HG03460 (cell line): ENCODE measurements around the gene GTF3C5.
"Not testable (repeated sequence)": the region's sequence is repeated elsewhere in the genome, so short reads cannot be mapped to it uniquely, and the experiment has no call there.

Experiments used
- ATAC-seq: cut with Tn5 transposase; IDR thresholded peaks from one replicate; pipeline ENCODE4 v1.9.1; 2021; ENCODE audit not compliant: unreplicated experiment

Gene GTF3C5

DNA sequence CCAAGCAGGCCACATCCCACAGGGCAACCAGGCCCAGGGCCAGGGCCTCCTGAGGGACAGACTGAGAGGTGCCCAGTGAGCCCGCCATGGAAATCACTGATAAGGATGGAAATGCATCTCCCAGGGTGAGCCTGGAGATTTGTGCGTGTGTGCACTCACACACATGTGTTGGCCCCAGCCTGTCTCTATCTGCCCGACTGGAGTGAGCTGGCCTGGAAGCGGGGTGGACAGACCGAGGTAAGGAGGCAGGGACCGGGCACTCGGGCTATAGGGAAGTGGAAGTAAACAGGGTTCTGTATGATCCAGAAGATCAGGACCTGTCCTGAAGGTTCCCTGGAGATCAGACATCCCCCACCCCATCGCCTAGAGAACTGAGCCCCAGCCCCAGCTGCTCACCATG lies 34.9 kb upstream of the GTF3C5 start:
- no peak for ATAC-seq

DNA sequence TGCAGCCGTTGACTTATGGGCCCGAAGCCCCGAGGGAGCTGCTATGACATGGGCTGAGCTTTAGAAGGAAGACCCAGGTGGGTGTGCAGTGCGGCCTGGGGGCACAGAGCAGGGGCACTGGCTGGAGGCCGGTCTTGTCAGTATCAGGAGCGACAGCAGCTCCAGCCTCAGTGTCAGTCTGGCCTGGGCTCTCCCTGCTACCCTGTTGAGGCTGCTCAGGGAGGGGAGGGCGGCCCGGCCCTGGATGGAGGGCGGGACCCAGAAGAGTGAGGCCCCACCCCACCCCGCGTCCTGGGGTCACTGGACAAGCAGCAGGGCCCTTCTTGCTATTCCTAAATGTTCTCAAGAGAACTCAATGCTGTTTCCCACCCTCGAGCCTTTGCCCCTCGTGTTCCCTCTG lies 34.3 kb upstream of the GTF3C5 start:
- no peak for ATAC-seq

DNA sequence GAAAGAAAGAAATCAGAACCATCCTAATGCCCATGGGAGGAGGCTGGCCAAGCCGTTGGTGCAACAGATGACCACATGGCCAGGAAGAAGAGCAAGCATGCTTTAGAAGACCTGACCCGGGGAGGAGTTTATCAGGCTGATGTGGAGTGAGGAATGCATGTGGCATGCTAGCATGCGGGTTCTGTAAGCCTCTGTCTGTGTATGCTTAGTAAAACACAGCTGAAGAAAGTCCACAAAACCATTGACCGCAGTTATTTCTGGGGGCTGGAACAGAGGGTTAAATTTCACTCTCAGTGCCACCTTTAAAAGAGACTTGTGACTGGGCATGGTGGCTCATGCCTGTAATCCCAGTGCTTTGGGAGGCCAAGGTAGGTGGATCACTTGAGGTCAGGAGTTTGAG lies 33.2 kb upstream of the GTF3C5 start:
- no peak for ATAC-seq

DNA sequence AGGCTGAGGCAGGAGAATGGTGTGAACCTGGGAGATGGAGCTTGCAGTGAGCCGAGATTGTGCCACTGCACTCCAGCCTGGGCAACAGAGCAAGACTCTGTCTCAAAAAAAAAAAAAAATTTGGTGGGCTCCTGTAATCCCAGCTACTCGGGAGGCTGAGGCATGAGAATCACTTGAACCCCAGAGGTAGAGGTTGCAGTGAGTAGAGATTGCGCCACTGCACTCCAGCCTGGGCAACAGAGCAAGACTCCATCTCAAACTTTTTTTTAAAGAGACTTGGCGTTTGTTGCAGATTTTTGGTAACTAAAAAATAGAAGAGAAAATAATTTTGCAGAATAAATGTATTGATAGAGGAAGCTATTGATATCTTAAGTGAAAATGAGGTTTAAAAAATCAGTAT lies 32.6 kb upstream of the GTF3C5 start:
- ATAC-seq = not testable (repeated sequence)

DNA sequence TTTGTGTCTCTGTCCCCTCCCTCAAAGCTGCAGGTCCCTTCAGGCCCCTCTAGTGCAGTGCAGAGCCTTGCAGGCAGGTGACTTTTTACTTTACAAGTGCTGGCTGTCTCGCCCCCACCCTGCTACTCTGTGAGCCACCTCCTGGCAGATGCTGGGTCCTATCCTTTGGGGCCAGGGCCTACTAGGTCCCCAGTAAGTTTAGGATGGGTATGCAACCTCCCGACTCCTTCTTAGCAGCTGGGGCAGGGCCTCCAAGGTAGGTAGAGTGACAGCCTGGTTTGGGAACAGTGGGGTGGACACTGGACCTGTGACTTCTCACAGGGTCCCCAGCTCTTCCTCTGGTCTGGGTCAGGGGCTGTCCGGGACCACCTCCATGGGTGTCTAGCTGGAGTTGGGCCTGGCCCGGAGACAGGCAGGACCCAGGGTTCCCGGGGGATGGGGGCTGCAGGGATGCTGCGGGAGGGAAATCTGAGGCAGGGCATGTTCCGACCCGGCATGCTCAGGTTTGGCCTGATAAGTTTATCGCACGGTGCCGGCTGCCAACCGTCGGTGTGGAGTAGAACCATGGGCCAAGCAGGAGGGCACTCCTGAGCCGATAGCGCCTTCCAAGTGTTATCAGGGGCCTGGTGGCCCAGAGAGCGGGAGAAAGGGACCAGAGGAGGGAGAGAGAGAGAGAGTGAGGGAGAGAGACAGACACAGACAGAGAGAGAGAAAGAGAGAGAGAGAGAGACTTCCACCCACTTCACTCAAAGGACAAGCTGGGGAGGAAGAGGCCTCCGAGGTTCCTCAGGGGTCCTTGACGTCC lies 31.8 kb upstream of the GTF3C5 start:
- no peak for ATAC-seq

DNA sequence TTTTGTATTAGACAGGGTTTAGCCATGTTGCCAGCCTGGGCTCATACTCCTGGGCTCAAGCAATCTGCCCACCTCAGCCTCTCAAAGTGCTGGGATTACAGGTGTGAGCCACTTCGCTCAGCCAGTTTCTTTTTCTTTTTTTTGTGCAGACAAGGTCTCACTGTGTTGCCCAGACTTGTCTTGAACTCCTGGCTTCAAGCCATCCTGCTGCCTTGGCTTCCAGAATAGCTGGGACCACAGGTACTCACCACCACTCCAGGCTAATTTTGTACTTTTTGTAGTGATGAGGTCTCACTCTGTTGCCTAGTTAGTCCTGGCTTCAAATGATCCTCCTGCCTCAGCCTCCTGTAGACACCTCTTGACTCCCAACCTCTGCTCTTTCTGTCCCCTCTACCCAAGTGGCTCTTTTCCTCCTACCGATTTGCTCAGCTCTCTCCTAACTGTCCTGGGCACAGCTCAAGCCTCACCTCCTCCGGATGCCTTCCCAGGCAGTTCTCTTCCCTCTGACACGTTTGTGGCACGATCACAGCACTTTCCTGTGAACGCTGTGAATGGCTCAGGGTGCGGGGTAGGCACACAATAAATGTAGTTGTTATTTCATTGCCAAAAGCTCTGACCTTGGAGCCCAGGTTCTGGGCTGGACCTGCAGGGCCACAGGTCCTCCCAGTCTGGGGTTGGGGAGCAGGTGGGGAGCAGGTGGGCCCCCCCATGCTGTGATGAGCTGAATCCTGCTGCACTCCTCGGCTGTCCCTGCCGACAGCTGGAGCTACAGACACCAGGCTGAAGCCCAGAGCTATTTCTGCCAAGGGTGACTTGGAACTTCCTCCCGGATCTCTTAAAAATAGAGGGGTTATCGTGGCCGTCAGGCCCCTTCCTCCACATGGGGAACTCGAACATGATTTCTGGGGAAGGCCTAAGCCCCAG lies 28.4 kb upstream of the GTF3C5 start:
- no peak for ATAC-seq

DNA sequence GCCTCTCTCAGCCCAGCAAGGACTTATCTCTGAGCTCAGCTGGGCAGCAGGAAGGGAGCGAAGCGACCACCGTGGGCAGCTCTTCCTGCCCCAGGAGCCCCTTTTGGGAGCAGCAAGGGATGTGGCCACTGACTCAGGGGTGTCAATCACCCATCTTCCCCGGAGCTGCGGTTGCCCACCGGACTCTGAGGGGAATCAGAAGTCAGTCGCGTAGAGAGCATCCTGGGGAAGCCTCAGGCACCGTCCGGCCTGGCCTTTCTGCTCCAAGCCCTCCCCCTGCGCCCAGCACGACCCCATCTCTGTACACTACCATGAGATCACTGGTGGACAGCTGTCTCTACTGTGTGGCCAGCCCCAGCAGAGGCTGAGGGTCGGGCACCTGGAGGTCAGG lies 27.7 kb upstream of the GTF3C5 start:
- ATAC-seq = no peak

DNA sequence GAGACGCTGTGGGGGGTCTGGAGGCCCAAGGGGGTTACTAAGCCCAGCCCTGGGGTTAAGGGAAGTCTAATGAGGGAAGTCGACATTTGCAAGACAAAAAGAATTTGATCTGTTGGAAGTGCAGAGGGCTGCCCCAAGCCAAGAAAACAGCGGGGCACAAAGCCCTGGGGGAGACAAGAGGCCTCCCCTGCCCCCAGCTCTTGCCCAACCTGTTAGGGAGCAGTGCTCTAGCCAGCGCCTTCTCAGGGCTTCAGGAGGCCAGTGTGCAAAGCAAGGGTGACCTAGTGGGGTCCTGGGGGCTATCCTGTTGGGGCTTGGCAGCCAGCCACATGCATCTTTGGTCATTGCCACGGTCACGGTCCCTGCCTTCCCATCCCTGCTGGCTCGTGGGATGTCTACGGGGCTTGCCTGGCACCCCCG lies 27.1 kb upstream of the GTF3C5 start:
- ATAC-seq = no peak

DNA sequence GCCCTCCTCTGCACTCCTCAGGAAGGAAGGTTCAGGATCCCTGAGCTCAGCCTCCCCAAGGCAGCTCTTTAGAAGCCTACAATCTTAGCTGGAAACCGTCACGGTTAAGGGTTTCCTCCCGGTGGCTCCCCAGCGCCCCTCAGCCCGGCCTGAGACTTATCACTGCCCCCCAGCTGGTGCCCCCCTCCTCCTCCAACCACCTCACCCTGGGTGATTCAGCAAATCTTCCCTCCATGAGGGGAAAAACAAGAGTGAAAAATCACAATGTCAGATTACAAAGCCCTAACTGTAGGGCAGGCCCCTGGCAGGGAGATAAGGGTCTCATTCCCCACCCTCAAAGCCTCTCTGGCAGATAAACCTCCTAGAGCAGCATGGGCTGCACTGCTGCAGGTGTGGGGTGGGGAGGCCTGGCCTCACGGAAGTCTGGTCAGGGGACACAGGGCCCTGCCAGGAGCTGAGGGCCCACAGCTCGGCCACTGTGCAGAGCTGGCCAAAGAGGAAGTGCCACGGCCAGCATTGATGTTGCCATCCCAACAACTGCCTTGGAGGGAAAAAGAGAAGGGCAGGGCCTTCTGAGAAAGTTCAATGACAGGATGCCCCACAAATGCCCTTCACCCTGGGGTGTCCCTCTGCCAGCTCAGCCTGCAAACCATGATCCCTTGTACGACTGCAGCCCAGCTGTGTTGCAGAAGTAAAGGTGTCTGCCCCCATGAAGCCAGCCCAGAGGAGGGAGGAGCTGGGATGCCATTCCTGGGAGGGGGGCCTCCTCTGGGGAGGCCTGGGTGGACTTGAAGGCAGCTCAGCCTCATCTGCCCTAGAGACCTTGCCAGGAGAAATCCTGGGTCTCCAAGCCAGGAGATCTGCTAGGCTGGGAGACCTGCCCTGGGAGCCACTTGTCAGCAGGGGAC lies 26.5 kb upstream of the GTF3C5 start:
- no peak for ATAC-seq

DNA sequence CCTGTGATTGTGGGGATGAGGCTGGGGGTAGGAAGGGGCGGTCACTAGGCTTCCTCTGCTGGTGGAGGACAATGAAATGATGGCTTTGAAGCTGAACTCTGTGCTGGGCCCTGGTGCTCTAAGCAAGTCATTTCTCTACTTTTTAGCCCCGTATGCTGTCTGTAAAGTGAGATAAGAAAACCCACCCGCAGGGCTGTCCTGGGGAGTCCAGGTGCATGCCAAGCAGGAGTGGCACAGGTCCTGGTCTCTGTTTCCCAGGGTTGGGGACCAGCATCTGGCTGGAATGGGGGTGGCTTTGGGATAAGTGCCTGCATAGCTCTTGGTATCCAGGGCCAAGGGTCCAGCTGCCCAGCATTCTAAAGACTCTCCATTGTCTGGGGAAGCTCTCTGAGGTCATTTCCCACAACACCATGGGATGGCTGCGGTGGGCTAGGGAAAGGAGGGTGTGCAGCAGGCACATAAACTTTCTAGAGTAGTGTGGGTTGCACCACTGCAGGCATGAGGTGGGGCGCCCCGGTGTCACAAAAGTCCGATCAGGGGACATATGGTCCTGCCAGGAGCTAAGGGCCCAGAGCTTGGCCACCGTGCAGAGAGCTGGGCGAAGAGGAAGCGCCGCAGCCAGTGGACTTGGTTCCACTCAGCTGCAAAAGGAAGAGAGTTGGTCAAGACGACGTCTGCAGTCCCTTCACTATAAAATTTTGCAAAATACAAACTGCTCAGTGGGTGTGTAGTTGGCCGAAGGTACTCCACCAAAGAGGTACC lies 25.6 kb upstream of the GTF3C5 start:
- ATAC-seq = no peak

DNA sequence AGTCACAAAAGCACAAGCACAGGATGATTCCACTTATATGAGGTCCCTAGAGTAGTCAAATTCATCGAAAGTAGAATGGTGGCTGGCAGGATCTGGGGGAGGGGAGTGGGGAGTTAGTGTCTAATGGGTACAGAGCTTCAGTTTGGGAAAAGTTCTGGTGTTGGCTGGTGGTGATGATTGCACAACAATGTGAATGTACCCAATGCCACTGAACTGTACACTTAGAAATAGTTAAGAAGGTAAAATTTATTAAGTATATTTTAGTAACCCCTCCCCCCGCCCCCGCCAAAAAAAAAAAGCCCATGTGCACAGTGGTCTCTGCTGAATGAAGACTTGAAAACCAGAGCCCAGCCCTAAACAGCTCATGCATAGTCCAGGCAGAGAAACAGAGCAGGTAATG lies 24.8 kb upstream of the GTF3C5 start:
- ATAC-seq = no peak

DNA sequence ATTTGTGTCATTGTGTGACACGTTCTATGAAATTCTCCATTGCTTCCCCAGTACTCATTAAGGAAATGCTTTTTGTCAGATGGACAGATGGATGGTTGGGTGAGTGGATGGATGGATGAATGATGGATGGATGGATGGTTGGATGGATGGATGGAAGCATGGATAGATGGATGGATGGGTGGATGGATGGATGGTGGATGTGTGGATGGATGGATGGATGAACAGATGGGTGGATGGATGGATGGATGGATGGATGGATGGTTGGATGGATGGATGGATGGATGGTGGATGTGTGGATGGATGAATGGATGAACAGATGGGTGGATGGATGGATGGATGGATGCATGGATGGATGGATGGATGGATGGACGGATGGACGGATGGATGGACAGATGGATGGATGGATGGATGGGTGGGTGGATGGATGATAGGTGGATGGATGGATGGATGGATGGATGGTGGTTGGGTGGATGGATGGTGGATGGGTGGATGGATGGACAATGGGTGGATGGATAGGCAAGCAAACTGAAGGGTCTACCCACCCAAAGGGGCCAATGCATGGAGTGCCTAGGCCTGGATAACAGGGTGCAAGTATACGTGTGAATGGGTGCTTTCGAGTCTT lies 24.0 kb upstream of the GTF3C5 start:
- no peak for ATAC-seq

DNA sequence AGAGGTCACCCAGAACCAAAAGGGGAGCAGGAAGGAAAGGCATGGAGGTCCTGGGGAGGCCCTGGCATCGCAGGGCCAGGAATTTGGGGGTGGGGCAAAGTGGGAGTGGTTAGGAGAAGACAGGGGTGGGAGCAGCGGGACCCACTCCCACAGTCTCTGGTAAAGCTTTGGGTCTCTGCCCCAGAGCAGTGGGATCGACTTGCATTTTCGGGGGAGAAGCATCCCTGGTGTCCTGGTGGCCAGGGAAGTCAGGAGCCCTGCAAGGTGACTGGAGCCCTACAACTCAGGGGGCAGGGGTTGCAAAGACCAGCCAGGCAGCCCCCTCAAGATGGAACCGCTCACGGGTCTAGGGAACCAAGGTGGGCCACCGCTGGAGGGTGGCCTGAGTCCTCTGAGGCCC lies 22.4 kb upstream of the GTF3C5 start:
- no peak for ATAC-seq

DNA sequence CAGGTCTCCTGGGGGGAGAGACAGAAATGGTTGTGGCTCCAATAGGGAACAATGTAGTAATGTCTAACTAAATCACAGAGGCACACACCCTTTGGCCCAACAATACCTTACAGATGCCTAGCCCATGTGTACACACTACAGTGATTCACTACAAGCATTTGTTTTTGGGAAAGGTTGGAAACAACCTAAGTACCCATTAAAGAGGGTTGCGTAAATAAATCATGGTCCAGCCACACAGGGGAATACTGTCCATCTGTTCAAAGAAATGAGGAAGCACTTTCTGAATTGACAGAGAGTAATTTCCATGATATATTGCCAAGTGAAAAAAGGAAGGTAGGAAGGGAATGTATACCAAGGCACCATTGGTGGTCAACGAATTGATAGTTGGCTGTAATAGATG lies 22.0 kb upstream of the GTF3C5 start:
- no peak for ATAC-seq

DNA sequence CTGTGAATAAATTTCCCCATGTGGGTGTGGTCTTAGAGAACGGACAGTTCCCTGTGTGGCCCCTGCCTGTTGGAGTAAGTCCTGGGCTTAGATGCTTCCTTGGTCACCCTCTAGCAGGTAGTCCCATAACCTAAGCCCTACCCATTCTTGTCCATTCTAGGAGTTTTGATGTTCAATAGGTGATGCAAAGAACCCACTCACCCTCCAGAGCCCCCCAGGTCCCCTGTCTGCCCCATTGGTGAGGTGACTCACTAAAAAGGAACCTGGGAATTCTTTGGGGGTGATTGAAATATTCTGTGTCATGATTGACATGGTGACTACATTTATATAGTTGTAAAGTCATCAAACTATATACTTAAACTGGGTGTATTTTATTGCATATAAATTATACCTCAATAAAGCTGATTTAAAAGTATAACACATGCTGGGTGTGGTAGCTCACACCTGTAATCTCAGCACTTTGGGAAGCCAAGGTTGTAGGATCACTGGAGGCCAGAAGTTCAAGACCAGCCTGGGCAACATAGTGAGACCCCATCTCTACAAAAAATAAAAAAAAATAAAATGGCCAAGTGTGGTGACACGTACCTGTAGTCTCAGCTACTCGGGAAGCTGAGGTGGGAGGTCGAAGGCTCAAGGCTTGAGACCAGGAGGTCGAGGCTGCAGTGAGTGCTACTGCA lies 20.8 kb upstream of the GTF3C5 start:
- no peak for ATAC-seq

DNA sequence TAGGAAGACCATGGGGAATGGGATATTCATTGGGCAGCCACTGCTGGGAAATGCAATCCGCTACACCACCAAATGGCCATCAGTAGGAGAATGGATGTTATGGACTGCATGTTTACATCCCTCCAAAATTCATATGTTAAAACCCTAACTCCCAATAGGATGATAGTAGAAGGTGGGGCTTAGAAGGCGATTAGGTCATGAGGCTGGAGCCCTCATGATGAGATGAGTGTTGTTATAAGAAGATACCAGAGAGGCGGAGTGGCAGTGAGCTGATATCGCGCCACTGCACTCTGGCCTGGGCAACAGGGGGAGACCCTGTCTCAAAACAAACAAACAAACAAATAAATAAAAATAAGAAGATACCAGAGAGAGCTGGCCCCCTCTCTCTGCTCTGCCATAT lies 16.1 kb upstream of the GTF3C5 start:
- no peak for ATAC-seq

DNA sequence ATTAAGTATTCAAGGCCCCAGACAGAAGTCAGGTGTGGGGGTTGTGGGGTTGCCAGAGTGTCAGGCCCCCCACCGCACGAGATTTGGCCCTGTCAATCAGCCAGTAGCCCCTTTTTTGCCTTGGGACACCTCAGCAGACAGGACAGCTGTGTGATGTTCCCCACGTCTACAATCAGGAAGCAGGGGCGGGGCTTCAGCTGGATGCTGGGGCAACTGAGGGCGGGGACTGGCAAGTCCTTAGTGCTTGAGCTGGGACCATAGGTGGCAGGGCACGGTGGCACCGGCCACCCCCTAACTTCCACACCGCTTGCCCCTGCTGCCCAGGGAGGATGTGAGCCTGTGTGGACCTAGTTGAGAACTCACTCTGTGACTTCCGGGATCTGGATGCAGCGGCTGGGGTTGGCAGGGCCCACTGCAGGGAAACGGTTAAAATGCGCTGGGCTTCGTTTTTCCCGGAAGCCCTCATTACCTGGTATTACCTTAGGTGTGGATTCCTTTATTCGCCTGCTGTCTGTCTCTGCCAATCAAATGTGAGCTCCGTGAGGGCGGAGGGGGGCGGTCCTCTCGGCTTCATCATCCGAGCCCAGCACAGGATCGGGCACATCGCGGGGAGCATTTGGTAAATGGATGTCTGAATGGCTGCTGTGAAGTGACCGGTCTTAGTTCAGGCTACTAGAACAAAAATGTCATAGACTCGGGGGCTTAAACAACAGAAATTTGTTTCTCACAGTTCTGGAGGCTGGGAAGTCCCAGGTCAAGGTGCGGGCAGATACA lies 7.5 kb upstream of the GTF3C5 start:
- ATAC-seq = no peak

DNA sequence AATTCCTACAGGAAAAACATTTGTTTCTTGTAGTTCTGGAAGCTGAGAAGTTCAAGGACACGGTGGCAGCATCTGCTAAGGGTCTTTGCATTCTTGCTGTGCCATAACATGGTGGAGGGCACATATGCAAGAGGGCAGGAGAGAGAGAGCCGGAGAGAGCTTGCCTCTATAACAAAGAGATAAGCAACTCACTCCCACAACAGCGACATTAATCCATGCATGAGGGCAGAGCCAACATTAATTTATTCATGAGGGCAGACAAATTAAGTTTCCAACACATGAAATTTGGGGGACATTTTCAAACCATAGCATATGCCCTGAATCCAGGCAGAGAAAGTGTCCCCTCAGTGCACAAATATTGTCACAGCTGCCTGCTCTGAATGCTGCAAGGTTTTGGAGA lies 4.4 kb upstream of the GTF3C5 start:
- ATAC-seq = no peak

DNA sequence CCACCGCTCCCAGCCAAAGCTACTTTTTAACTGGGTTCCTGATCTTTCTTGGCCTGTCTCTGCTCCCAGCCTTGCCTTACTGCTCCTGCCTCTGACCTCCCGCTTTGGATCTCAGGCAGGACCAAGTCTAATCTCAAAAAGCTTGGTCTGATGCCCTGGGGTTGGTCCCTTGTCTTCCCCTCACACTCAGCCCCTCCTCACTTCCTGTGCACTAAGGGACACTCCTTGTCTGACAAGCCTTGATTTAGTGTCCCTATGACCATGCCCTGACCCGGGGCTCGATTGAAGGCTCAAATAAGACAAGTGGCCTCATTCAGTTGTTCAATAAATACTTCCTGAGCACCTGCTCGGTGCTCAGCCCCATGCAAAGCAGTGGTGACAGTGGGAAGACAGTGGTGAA lies 3.7 kb upstream of the GTF3C5 start:
- ATAC-seq = no peak
